Mammary epithelial cell (primary cell): ENCODE results near the gene LAMP1.

ENCODE experiments used
- CTCF ChIP-seq, 2 donors: IDR thresholded peaks in 1 of 2; conservative IDR thresholded peaks in 1 of 2; 2 replicates each; pipeline ENCODE4 v1.5.1; 2011 to 2012; ENCODE audit warnings: inconsistent platforms in 2 of 2, low read length in 2 of 2, mild to moderate bottlenecking in 2 of 2, control low read depth in 1 of 2, low read depth in 1 of 2; ENCODE audit not compliant: insufficient read depth in 1 of 2; ENCODE audit errors: extremely low read depth in 1 of 2
- EZH2 ChIP-seq: IDR thresholded peaks from 2 replicates; pipeline ENCODE4 v1.6.1; 2012; ENCODE audit warnings: low read length, inconsistent platforms, borderline replicate concordance

DNA sequence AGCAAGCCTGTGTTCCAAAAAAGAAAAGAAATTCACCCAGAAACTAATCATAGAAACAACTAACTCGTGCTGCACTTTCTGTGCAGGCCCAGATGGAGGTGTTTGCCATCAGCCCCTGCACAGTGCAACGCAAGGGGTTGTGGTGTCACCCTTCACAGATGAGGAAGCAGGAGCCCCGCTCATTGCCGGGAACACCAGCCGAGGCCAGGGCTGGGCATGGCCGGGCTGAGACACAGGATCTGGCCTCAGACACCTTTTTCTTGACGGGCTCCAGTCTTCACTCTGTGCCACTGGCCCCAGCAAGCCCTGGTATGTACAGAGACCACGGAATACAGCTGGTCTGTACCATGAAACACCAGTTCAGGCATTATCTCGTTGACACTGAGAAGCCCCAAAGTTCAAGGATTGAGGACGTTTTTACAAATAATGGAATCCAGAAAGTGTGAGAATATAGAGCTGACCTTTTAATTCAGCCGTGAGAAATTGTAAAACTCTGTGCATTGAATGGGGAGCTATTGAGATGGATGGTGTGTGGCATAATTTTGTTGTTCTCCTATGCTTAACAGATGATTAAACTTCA lies 44.4 kb upstream of the LAMP1 start:
- no peak for TF ChIP-seq CTCF (conservative IDR thresholded peaks at IDR 0.05 in 1 of 2, IDR thresholded peaks at IDR 0.05 in 1 of 2; ENCODE audit: extremely low read depth in 1 of 2, insufficient read depth in 1 of 2, low read depth in 1 of 2, low read length in 2 of 2)
- no peak for TF ChIP-seq EZH2
